Measurements from ENCODE around the gene HOXB9.

Gene HOXB9

GRCh38 chr17:48617471-48618255 lies 8.5 kb downstream of the HOXB9 start:
- no peak overlapping the region for H3K4me3 ChIP-seq (ENCODE audit: low read depth, low read length)
- no peak for DNase-seq (ENCODE audit: low read depth)
- TF ChIP-seq MYC (IDR thresholded peaks at IDR 0.05; ENCODE audit: low read depth, low read length) = no peak
- no peak for TF ChIP-seq CTCF (IDR thresholded peaks at IDR 0.05; ENCODE audit: low read depth, low read length)
- TF ChIP-seq POLR2A (IDR thresholded peaks at IDR 0.05; ENCODE audit: extremely low read depth, insufficient read length) = no peak
- no peak for TF ChIP-seq MAX (IDR thresholded peaks at IDR 0.05; ENCODE audit: low read depth, low read length)

GRCh38 chr17:48616717-48617470 lies 9.3 kb downstream of the HOXB9 start:
- no peak for DNase-seq (ENCODE audit: low read depth)
- H3K4me3 ChIP-seq (ENCODE audit: low read depth, low read length) = no peak overlapping the region
- TF ChIP-seq MYC (IDR thresholded peaks at IDR 0.05; ENCODE audit: low read depth, low read length) = no peak
- TF ChIP-seq MAX (IDR thresholded peaks at IDR 0.05; ENCODE audit: low read depth, low read length) = no peak
- no peak for TF ChIP-seq POLR2A (IDR thresholded peaks at IDR 0.05; ENCODE audit: extremely low read depth, insufficient read length)
- TF ChIP-seq CTCF (IDR thresholded peaks at IDR 0.05; ENCODE audit: low read depth, low read length) = no peak

- no peak overlapping the region for H3K4me3 ChIP-seq (ENCODE audit: low read depth, low read length)
- no peak for TF ChIP-seq POLR2A (IDR thresholded peaks at IDR 0.05; ENCODE audit: extremely low read depth, insufficient read length)
- no peak for TF ChIP-seq MAX (IDR thresholded peaks at IDR 0.05; ENCODE audit: low read depth, low read length)
- TF ChIP-seq MYC (IDR thresholded peaks at IDR 0.05; ENCODE audit: low read depth, low read length) = no peak
- no peak for TF ChIP-seq CTCF (IDR thresholded peaks at IDR 0.05; ENCODE audit: low read depth, low read length)
- DNase-seq (ENCODE audit: low read depth) = no peak
These were observed 10.0 kb downstream of the HOXB9 start for GRCh38 chr17:48615963-48616716.

GRCh38 chr17:48615047-48615962 lies 10.9 kb downstream of the HOXB9 start, which contains the start of gene HOXB8:
Gene HOXB8 (minus strand): TSS chr17:48615292. CDS start chr17:48614704, 588 bp downstream.
- H3K4me3 ChIP-seq (ENCODE audit: low read depth, low read length) = no peak within 1 kb of the TSS

More at GRCh38 chr17:48615047-48615962, 10.9 kb downstream of the HOXB9 start, which contains the start of gene HOXB8:
- TF ChIP-seq POLR2A (IDR thresholded peaks at IDR 0.05; ENCODE audit: extremely low read depth, insufficient read length) (no peak), MYC (IDR thresholded peaks at IDR 0.05; ENCODE audit: low read depth, low read length) (no peak), CTCF (IDR thresholded peaks at IDR 0.05; ENCODE audit: low read depth, low read length) (no peak), MAX (IDR thresholded peaks at IDR 0.05; ENCODE audit: low read depth, low read length) (no peak)
- no peak for DNase-seq (ENCODE audit: low read depth)

Data from NB4 (cell line).